ENCODE results near the gene IL1RAP.

The IL1RAP gene

GRCh38 chr3:190680691-190681090, 166.8 kb downstream of the IL1RAP start:
- no peak for DNase-seq

GRCh38 chr3:190684776-190685175, 170.9 kb downstream of the IL1RAP start:
- DNase-seq, result no peak

- no peak for DNase-seq
Observed at GRCh38 chr3:190686011-190686410, 172.1 kb downstream of the IL1RAP start.

- DNase-seq, result no peak
Observed at GRCh38 chr3:190690246-190690645, 176.4 kb downstream of the IL1RAP start.

GRCh38 chr3:190692256-190692655, 178.4 kb downstream of the IL1RAP start:
- DNase-seq, result no peak

GRCh38 chr3:190694335-190695001, 180.6 kb downstream of the IL1RAP start:
- no peak for DNase-seq

GRCh38 chr3:190695225-190695624, 181.3 kb downstream of the IL1RAP start:
- no peak for DNase-seq

- DNase-seq, result no peak
Observed at GRCh38 chr3:190695994-190696393, 182.1 kb downstream of the IL1RAP start.

GRCh38 chr3:190696777-190697501, 183.1 kb downstream of the IL1RAP start:
- DNase-seq, result no peak

GRCh38 chr3:190697502-190697830, 183.6 kb downstream of the IL1RAP start:
- no peak for DNase-seq

- DNase-seq, result no peak
Observed at GRCh38 chr3:190697901-190698300, 184.0 kb downstream of the IL1RAP start.

GRCh38 chr3:190699776-190700175, 185.9 kb downstream of the IL1RAP start:
- no peak for DNase-seq

- no peak for DNase-seq
Observed at GRCh38 chr3:190701096-190701532, 187.2 kb downstream of the IL1RAP start.

- no peak for DNase-seq
Observed at GRCh38 chr3:190706582-190706981, 192.7 kb downstream of the IL1RAP start.

All from stimulated activated CD4-positive, alpha-beta T cell treated with anti-CD3 and anti-CD28 coated beads, Interleukin-4, amount 100 ng/mL, for 4 hours (primary cell).